GM10248 (cell line): ENCODE results near the gene CLMP.

Experiments
- CTCF ChIA-PET: fragments of 300-600 bp; sonication (Branson Sonifier 250); formaldehyde crosslinking; extraction: SDS; loops from one replicate; lab custom pipeline; 2021; ENCODE audit warnings: antibody characterized with exemption; lab: Yijun Ruan, JAX
- POLR2A ChIA-PET: fragments of 350-650 bp; sonication (Branson Sonifier 250); formaldehyde crosslinking; extraction: SDS; loops from one replicate; lab custom pipeline; 2020; ENCODE audit warnings: antibody characterized with exemption; lab: Yijun Ruan, JAX
- DNase-seq: peaks from one replicate; pipeline ENCODE4 v3.0.0; 2012; ENCODE audit errors: extremely low spot score
- TF ChIP-seq, protein P1 (sequence below): IDR thresholded peaks from 2 replicates; pipeline ENCODE4 v1.5.1; 2012; ENCODE audit warnings: mild to moderate bottlenecking, low read depth; ENCODE audit errors: extremely low read depth, missing control alignments, control extremely low read depth

CLMP gene

DNA sequence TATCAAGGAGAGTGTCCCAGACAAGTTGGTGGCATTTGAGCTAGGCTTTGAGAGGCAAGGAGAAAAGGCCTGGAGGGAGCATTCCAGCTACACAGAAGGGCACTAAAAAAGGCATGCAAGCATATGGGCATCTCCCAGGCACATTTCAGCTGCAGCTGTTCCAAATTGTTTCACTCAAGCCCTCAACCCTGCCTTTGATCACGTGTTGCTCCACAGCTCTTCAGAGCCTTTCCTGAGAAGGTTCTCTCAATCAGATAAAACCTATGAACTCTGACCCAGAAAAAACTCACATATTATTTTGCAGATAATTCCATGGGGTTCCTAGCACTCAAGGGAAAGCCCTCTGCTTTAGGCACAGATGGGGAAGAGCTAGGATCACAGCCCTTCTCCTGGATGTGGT is 108.7 kb downstream of the CLMP start:
- TF ChIP-seq, protein P1, sequence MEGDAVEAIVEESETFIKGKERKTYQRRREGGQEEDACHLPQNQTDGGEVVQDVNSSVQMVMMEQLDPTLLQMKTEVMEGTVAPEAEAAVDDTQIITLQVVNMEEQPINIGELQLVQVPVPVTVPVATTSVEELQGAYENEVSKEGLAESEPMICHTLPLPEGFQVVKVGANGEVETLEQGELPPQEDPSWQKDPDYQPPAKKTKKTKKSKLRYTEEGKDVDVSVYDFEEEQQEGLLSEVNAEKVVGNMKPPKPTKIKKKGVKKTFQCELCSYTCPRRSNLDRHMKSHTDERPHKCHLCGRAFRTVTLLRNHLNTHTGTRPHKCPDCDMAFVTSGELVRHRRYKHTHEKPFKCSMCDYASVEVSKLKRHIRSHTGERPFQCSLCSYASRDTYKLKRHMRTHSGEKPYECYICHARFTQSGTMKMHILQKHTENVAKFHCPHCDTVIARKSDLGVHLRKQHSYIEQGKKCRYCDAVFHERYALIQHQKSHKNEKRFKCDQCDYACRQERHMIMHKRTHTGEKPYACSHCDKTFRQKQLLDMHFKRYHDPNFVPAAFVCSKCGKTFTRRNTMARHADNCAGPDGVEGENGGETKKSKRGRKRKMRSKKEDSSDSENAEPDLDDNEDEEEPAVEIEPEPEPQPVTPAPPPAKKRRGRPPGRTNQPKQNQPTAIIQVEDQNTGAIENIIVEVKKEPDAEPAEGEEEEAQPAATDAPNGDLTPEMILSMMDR, result no peak
- CTCF ChIA-PET, result interaction anchor here (0.8 to 2.1 kb wide), 5 partner anchors 8 to 32 kb away, joined by 3 to 8 read pairs (median 4); no protein-coding TSS in a partner anchor
- POLR2A ChIA-PET, result no interaction called here
- no peak for DNase-seq

DNA sequence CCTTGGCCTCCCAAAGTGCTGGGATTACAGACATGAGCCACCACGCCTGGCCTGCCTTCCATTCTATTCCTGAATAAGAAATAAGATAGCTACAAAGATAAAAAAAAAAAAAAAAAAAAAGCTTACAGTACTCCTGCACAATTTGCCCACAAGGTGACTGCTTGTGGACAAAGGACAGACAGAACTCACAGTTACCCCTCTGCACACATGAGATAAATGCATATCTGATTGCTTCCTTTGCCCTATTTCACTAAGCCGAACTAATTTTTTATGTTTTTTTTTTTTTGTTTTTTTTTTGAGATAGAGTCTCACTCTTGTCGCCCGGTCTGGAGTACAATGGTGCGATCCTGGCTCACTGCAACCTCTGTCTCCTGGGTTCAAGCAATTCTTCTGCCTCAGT is 109.6 kb downstream of the CLMP start:
- ChIA-PET CTCF (interaction anchor here (0.8 to 2.1 kb wide), 4 partner anchors 9 to 28 kb away, joined by 3 to 8 read pairs (median 4); no protein-coding TSS in a partner anchor), POLR2A (interaction anchor here (0.6 kb wide), 1 partner anchor 36 kb away, joined by 16 read pairs; no protein-coding TSS in a partner anchor)
- no peak for DNase-seq
- TF ChIP-seq, protein P1, result no peak

DNA sequence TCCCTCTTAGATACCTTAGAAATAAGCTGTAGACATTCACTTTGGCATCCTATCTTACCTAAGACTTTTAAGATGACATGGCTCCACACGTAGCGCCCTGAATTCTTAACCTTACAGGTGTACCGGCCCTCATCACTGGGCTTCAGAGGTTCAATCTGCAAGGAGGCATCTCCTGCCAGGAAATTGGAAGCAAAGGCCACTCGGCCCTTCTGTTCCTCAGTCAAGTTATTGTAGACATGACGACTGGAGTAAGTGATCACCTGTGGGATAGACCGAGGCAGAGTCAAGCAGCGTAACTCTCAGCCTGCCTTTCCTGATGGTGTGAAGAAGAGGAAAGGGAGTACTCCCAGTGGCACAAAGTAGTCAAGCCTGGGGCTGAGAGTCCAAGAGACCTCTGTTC is 110.6 kb downstream of the CLMP start:
- ChIA-PET POLR2A (no interaction called here), CTCF (interaction anchor here (1.7 kb wide), 1 partner anchor 19 kb away, joined by 5 read pairs; no protein-coding TSS in a partner anchor)
- TF ChIP-seq, protein P1, result no peak
- DNase-seq, result no peak

DNA sequence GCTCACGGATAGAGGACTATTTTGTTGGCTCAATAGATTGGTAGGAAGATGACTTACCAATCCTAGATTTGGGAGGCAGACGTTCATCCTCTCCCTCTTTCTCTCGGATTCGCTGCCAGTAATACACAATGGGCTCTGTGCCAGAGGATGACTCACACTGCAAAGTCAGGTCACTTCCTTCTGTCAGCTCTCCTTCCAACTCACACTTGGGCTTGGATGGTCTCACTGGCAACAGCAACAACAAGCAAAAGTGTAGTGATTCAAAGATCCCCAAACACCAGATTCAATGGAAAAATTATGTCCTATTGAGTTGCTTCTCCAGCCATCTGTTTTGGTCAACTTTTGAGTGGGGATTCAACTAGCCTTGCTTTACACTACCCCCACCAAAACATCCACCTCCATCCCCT is 111.4 kb downstream of the CLMP start:
- POLR2A ChIA-PET, result interaction anchor here (0.7 kb wide), 1 partner anchor 21 kb away, joined by 5 read pairs; the partner anchor contains the start of gene HSPA8
- TF ChIP-seq, protein P1, result no peak
- no peak for DNase-seq
- CTCF ChIA-PET, result interaction anchor here (1.7 kb wide), 1 partner anchor 20 kb away, joined by 5 read pairs; no protein-coding TSS in a partner anchor

DNA sequence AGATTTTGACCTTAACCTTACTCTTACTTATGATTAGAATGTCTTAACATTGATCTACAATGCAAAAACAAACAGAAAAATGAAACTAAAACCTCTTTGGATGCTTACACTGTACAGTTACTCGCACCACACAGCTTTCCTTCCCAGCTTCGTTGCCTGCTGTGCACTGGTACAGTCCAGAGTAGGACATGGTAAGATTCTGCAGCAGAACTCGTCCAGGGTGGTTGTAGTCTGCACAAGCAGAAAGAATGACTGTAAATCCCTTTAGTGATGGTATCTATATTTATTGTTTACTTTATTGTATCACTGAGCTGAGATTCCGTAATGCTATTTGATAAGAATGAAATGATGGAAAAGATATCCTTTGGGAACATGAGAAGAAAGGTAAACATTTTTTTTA is 112.1 kb downstream of the CLMP start:
- TF ChIP-seq, protein P1, result no peak
- DNase-seq, result no peak
- ChIA-PET POLR2A (interaction anchor here (0.7 kb wide), 1 partner anchor 21 kb away, joined by 5 read pairs; the partner anchor contains the start of gene HSPA8), CTCF (interaction anchor here (1.7 kb wide), 1 partner anchor 20 kb away, joined by 5 read pairs; no protein-coding TSS in a partner anchor)

DNA sequence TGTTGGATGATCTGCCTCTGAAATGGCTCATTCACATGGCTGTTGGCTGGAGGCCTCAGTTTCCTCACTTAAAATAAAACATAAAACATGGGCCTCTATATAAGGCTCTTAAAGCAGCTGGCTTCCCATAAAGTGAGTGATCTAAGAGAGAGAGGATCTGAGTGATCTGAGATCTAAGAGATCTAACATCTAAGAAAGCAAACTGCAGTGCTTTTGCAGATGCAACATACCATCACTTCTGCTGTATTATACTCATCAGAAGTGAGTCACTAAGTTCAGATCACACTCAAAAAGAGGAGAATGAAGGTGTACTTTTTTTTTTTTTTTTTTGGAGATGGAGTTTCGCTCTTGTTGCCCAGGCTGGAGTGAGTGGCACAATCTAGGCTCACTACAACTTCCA is 115.0 kb downstream of the CLMP start:
- CTCF ChIA-PET, result interaction anchor here (0.8 to 1.1 kb wide), 3 partner anchors 10 to 26 kb away, joined by 3 read pairs; no protein-coding TSS in a partner anchor
- TF ChIP-seq, protein P1, result no peak
- no peak for DNase-seq
- POLR2A ChIA-PET, result interaction anchor here (0.7 to 1.3 kb wide), 2 partner anchors 18 to 305 kb away, joined by 3 to 5 read pairs; partner anchors contain the start of gene HSPA8
